Endodermal cell (in vitro differentiated cells): ENCODE results near the gene ZNF773. TPM values are rescaled to one million over a fixed set of nuclear protein-coding genes. Genes with fewer than 3 reads are reported as not detected.
"Not testable (repeated sequence)": the region's sequence is repeated elsewhere in the genome, so short reads cannot be mapped to it uniquely, and the experiment has no call there.

Experiments
- DNase-seq: peaks from one replicate; pipeline ENCODE4 v3.0.0-alpha.2; 2017
- H3K27ac ChIP-seq: 2 replicates; pipeline ENCODE4 v1.5.1; 2013; ENCODE audit warnings: mild to moderate bottlenecking, low read depth, low read length, moderate library complexity
- H3K27me3 ChIP-seq: 2 replicates; pipeline ENCODE4 v1.6.1; 2013; ENCODE audit warnings: mild to moderate bottlenecking, low read length, moderate library complexity; ENCODE audit not compliant: insufficient read depth, control insufficient read depth, poor library complexity, severe bottlenecking
- H3K36me3 ChIP-seq: 2 replicates; pipeline ENCODE4 v1.7.0; 2013; ENCODE audit warnings: mild to moderate bottlenecking, low read length, moderate library complexity; ENCODE audit not compliant: control insufficient read depth, insufficient read depth
- H3K4me1 ChIP-seq: one replicate; pipeline ENCODE4 v1.7.0; 2013; ENCODE audit warnings: low read length; ENCODE audit not compliant: control insufficient read depth, insufficient read depth
- H3K4me3 ChIP-seq: 2 replicates; pipeline ENCODE4 v1.5.1; 2013; ENCODE audit warnings: mild to moderate bottlenecking, low read length, moderate library complexity
- H3K9ac ChIP-seq: 2 replicates; pipeline ENCODE4 v1.6.1; 2013; ENCODE audit warnings: mild to moderate bottlenecking, low read length, moderate library complexity; ENCODE audit not compliant: poor library complexity, severe bottlenecking; ENCODE audit errors: extremely low read depth
- H3K9me3 ChIP-seq: 2 replicates; pipeline ENCODE4 v1.6.1; 2013; ENCODE audit warnings: mild to moderate bottlenecking, low read length, moderate library complexity; ENCODE audit not compliant: control insufficient read depth
- H3K27ac Mint-ChIP-seq: 2 replicates; pipeline ENCODE4 v1.8.0; 2020; ENCODE audit warnings: mixed read lengths
- H3K27me3 Mint-ChIP-seq: 2 replicates; pipeline ENCODE4 v1.8.0; 2021; ENCODE audit warnings: mild to moderate bottlenecking, mixed read lengths; ENCODE audit not compliant: insufficient read depth
- H3K36me3 Mint-ChIP-seq: 2 replicates; pipeline ENCODE4 v1.8.0; 2020; ENCODE audit warnings: low read depth, mixed read lengths
- H3K4me1 Mint-ChIP-seq: 2 replicates; pipeline ENCODE4 v1.8.0; 2020; ENCODE audit warnings: mixed read lengths
- H3K4me3 Mint-ChIP-seq: 2 replicates; pipeline ENCODE4 v1.8.0; 2020; ENCODE audit warnings: mild to moderate bottlenecking, moderate library complexity, mixed read lengths
- H3K9me3 Mint-ChIP-seq: 2 replicates; pipeline ENCODE4 v1.8.0; 2020; ENCODE audit warnings: mild to moderate bottlenecking, mixed read lengths
- CTCF ChIP-seq: fragments of 200-600 bp; sonication (generic); conservative IDR thresholded peaks from 2 replicates; pipeline ENCODE4 v1.5.0; 2021; ENCODE audit warnings: antibody characterized with exemption, mild to moderate bottlenecking
- WGBS, 2 experiments: methylation state at CpG; one replicate each; pipeline versions ENCODE4 v1.1.5 to v1.1.7; 2013; ENCODE audit warnings: missing lambda C conversion rate in 2 of 2, mixed read lengths in 1 of 2; ENCODE audit not compliant: insufficient coverage in 1 of 2, insufficient read length in 1 of 2; 5-methylcytosine and 5-hydroxymethylcytosine counted together
- total RNA-seq, 2 donors: library from RNA; stranded (reverse); fragmentation: NEBNext Ultra II Directional in 1 of 2; extraction: Animal tissue kit (Norgen Biotek cat#: 25700) in 1 of 2; gene quantifications; 2 replicates in 1 of 2; 3 replicates in 1 of 2; pipeline ENCODE4 v1.2.1, GENCODE V29; 2021

Gene ZNF773
- total RNA-seq, 2 donors from 2014 or later, result 7.9 to 12.4 TPM

GRCh38 chr19:57466489-57466888, 33.2 kb upstream of the ZNF773 start:
- Histone ChIP-seq H3K27me3 (no peaks in the 10 kb centered on the region), H3K4me3 (no peak overlapping the region), H3K36me3 (peaks cover 35% of the 10 kb centered on the region), H3K9ac (no peak overlapping the region), H3K4me1 (no peaks in the 10 kb centered on the region), H3K27ac (no peak overlapping the region), H3K9me3 (peaks cover 65% of the 10 kb centered on the region)
- H3K27ac Mint-ChIP-seq, result no peak overlapping the region
- 93 to 98% methylated on average over 3 to 5 of the region's 5 CpGs for WGBS, 2 experiments
- TF ChIP-seq CTCF, result no peak
- H3K27me3 Mint-ChIP-seq, result no peaks in the 10 kb centered on the region
- H3K4me3 Mint-ChIP-seq, result no peak overlapping the region
- DNase-seq, result no peak
- H3K36me3 Mint-ChIP-seq, result peaks cover 48% of the 10 kb centered on the region
- peaks cover 81% of the 10 kb centered on the region for H3K9me3 Mint-ChIP-seq
- H3K4me1 Mint-ChIP-seq, result no peaks in the 10 kb centered on the region

- 98 to 100% methylated on average over 4 of the region's 4 CpGs for WGBS, 2 experiments
- Histone ChIP-seq H3K27me3 (no peaks in the 10 kb centered on the region), H3K9me3 (peaks cover 90% of the 10 kb centered on the region), H3K27ac (no peak overlapping the region), H3K4me3 (peak overlapping the region; percentile 67), H3K36me3 (peaks cover 69% of the 10 kb centered on the region), H3K4me1 (no peaks in the 10 kb centered on the region), H3K9ac (no peak overlapping the region)
- no peak for DNase-seq
- peaks cover 91% of the 10 kb centered on the region for H3K36me3 Mint-ChIP-seq
- H3K4me1 Mint-ChIP-seq, result no peaks in the 10 kb centered on the region
- peaks cover 1% of the 10 kb centered on the region for H3K27me3 Mint-ChIP-seq
- TF ChIP-seq CTCF, result no peak
- peaks cover 98% of the 10 kb centered on the region for H3K9me3 Mint-ChIP-seq
- no peak overlapping the region for H3K4me3 Mint-ChIP-seq
- no peak overlapping the region for H3K27ac Mint-ChIP-seq
These were observed 26.1 kb upstream of the ZNF773 start for GRCh38 chr19:57473646-57474045.

GRCh38 chr19:57477191-57478008, 22.3 kb upstream of the ZNF773 start, which contains the start of gene ZNF772:
Gene ZNF772 (minus strand): TSS chr19:57477566. CDS start chr19:57477309, 257 bp downstream.
- TF ChIP-seq CTCF, result peak; percentile 68
- WGBS, 2 experiments, result 11 to 12% methylated on average over 35 to 38 of the region's 38 CpGs
- Mint-ChIP-seq H3K27ac (peak within 1 kb of the TSS; percentile 85), H3K36me3 (peaks cover 55% of the 10 kb centered on the region), H3K27me3 (peaks cover 14% of the 10 kb centered on the region), H3K9me3 (peaks cover 88% of the 10 kb centered on the region), H3K4me3 (peak within 1 kb of the TSS; percentile 80), H3K4me1 (no peaks in the 10 kb centered on the region)
- peak within 1 kb of the TSS; percentile 37 for H3K9ac ChIP-seq
- peak; percentile 94 for DNase-seq
- H3K9me3 ChIP-seq, result peaks cover 55% of the 10 kb centered on the region
- H3K36me3 ChIP-seq, result peaks cover 41% of the 10 kb centered on the region
- H3K27ac ChIP-seq, result no peak within 1 kb of the TSS
- peak within 1 kb of the TSS; percentile 88 for H3K4me3 ChIP-seq
- H3K27me3 ChIP-seq, result peaks cover 11% of the 10 kb centered on the region
- H3K4me1 ChIP-seq, result no peaks in the 10 kb centered on the region

- peak; percentile 98 for DNase-seq
- H3K36me3 ChIP-seq, result peaks cover 15% of the 10 kb centered on the region
- peak within 1 kb of the TSS; percentile 73 for H3K9ac ChIP-seq
- H3K36me3 Mint-ChIP-seq, result peaks cover 35% of the 10 kb centered on the region
- not testable (repeated sequence) for H3K9me3 ChIP-seq, H3K4me1 Mint-ChIP-seq, H3K27ac ChIP-seq, H3K4me1 ChIP-seq
- peaks cover 29% of the 10 kb centered on the region for H3K9me3 Mint-ChIP-seq
- 2 to 6% methylated on average over 14 to 52 of the region's 69 CpGs for WGBS, 2 experiments
- peak within 1 kb of the TSS; percentile 59 for H3K4me3 Mint-ChIP-seq
- H3K27me3 ChIP-seq, result peaks cover 10% of the 10 kb centered on the region
- peak within 1 kb of the TSS; percentile 80 for H3K4me3 ChIP-seq
- H3K27ac Mint-ChIP-seq, result peak within 1 kb of the TSS; percentile 37
- peaks cover 13% of the 10 kb centered on the region for H3K27me3 Mint-ChIP-seq
These were observed 12.1 kb upstream of the ZNF773 start, which contains the start of gene ZNF419 for GRCh38 chr19:57487477-57488298. Gene ZNF419 (plus strand): TSS chr19:57487750. CDS start chr19:57487951, 201 bp downstream.
